Measurements from ENCODE around the gene ARPC1B.
A peak's percentile ranks its signal among the peaks of the same experiment; 100 is the strongest.

ARPC1B gene

DNA sequence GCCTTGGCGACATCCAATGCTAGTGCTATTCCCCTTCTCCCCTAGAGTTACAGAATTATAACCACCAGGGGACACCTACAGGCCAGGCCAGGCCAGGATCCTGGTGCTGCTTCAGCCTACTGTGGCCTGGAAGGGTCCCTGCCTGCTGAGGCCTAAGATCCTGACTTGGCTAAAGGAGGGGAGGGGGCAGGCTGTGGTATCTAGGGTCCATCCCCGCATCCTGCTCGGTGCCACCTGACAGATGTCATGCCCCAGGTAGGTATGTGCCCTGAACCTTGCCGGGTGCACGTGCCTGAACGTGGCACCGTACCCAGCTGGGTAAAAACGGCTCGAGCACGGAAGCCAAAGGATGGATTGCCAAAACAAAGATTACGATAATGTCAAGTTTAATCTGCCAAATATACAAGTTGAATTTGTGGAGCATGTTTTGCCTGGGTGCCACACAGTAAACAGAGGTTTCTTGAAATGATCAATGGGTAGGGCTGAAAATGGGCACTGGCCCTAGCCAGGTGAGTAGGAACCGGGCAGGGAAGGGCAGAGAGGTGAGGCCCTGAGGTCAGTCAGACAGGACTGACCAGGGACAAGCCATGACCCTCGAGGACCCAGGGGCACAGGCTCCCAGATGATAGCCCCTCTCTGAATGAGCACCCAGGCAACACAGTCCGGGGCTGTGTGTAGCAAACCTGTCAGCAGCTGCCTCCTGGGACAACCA, 21.2 kb downstream of the ARPC1B start:
- no peak overlapping the region for H3K9ac ChIP-seq (ENCODE audit: low read depth, low read length)
- H3K36me3 ChIP-seq (ENCODE audit: control insufficient read depth, insufficient read depth, low read length): peaks cover 32% of the 10 kb centered on the region
- H3K4me3 ChIP-seq (ENCODE audit: low read depth, low read length): no peak overlapping the region
- H3K4me1 ChIP-seq (ENCODE audit: control insufficient read depth, insufficient read depth, low read length): peaks cover 3% of the 10 kb centered on the region
- no peaks in the 10 kb centered on the region for H3K27me3 ChIP-seq (ENCODE audit: control insufficient read depth, insufficient read depth, low read length)
- no peaks in the 10 kb centered on the region for H3K9me3 ChIP-seq (ENCODE audit: control insufficient read depth, insufficient read depth, low read length)

DNA sequence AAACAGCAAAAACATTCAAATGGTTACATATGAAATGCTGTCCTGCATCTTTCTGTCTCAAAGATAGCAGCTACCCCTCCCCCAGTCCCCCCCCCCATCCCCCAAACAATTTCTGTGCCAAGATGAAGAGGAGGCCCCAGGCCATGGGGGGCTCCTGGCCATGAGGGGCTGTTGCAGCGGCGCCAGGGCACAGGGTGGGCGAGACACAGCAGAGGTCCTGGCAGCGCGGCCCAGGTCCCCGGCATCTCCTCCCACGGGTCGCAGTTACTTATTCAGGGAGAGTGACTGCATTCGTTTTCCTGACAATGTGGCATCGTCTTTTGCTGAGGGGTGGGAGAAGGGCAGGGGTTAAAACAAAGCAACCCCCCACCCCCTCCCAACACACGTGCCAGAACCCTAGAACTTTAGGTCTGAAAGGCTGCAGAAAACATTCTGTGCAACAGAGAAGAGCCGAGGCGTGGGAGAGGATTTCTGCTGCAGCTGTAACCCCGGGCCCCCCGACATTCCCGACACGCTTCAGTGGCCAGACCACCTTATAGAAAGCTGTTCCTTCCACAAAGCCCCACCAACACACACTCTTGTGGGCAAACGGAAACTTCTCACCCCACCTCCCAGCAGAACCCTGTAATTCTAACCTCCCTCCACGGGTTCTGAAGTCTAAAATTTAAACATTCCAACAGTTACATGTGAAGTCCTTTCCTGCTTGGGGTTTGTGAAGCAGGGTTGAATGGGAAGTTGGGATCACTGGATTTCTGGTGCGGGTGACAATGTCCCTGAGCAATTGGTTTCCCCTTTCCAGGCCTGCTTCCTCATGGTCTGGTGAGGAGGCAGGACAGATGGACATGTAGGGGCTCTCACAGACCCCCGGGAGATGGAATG, 22.1 kb downstream of the ARPC1B start:
- H3K36me3 ChIP-seq (ENCODE audit: control insufficient read depth, insufficient read depth, low read length): peaks cover 31% of the 10 kb centered on the region
- no peak overlapping the region for H3K9ac ChIP-seq (ENCODE audit: low read depth, low read length)

DNA sequence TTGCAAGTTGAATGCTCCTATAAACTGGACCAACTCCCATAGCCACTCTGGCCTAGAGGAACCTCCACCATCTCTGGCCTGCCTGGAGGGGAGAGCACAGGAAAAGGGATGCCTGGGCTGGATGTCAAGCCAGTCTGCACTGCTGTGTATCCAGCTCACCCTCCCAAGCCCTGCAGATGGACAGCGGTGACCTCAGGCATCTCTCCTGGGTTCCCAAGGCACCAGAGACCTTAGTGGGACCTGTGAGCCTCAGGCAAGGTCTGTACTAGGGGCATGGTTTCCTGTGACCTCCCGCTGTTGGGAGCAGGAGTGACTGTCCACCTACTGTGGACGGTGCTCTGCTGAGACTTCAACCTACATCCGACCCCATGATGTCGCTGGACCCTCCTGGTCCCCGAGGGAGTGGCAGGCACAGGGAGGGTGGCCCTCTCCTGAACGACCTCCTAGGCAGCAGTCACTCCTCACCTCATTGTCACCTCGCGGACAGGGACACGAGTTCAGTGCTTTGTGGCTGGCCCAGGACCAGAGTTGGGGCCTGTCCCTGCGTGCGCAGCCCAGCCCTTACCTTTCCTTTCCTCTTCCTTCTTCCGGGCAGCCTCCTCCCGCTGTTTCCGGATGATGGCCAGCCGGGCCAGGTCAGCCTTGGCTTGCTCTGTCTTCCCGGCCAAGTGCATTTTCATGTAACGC, 22.9 kb downstream of the ARPC1B start:
- no peak overlapping the region for H3K9ac ChIP-seq (ENCODE audit: low read depth, low read length)
- no peak overlapping the region for H3K4me3 ChIP-seq (ENCODE audit: low read depth, low read length)
- peaks cover 31% of the 10 kb centered on the region for H3K36me3 ChIP-seq (ENCODE audit: control insufficient read depth, insufficient read depth, low read length)
- H3K9me3 ChIP-seq (ENCODE audit: control insufficient read depth, insufficient read depth, low read length): no peaks in the 10 kb centered on the region
- no peaks in the 10 kb centered on the region for H3K27me3 ChIP-seq (ENCODE audit: control insufficient read depth, insufficient read depth, low read length)
- peaks cover 3% of the 10 kb centered on the region for H3K4me1 ChIP-seq (ENCODE audit: control insufficient read depth, insufficient read depth, low read length)

More for the DNA sequence above, 22.1 kb downstream of the ARPC1B start:
- H3K4me3 ChIP-seq (ENCODE audit: low read depth, low read length): no peak overlapping the region
- H3K4me1 ChIP-seq (ENCODE audit: control insufficient read depth, insufficient read depth, low read length): peaks cover 3% of the 10 kb centered on the region
- H3K9me3 ChIP-seq (ENCODE audit: control insufficient read depth, insufficient read depth, low read length): no peaks in the 10 kb centered on the region
- no peaks in the 10 kb centered on the region for H3K27me3 ChIP-seq (ENCODE audit: control insufficient read depth, insufficient read depth, low read length)

DNA sequence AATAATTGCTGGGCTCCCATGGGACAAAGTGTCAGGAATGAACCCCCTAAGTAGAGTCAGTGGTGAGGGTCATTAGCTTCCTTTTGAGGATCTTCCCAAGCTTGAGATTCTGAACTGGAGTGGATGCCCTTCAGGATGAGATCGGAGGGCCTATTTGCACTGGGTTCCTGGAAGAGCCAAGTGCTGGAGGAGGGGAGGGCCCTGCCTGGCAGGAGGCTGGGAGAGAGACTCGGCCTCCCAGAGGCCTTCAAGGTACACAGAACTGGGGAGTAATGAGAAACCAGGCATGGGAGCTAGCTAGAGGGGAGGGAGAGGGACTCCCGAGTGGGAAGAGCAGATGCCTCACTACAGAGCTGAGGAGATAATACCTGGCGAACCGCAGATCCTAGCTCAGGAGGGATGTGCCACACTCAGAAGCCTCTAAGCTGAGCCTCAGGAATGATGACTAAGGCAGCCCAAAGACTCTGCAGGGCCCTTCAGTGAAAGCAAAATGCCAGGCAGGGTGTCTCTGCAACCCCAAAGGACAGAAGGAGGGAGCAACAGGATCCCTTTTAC, 24.4 kb downstream of the ARPC1B start:
- Histone ChIP-seq H3K36me3 (ENCODE audit: control insufficient read depth, insufficient read depth, low read length) (peaks cover 42% of the 10 kb centered on the region), H3K4me1 (ENCODE audit: control insufficient read depth, insufficient read depth, low read length) (no peaks in the 10 kb centered on the region), H3K9me3 (ENCODE audit: control insufficient read depth, insufficient read depth, low read length) (no peaks in the 10 kb centered on the region), H3K27me3 (ENCODE audit: control insufficient read depth, insufficient read depth, low read length) (no peaks in the 10 kb centered on the region), H3K9ac (ENCODE audit: low read depth, low read length) (no peak overlapping the region), H3K4me3 (ENCODE audit: low read depth, low read length) (no peak overlapping the region)

DNA sequence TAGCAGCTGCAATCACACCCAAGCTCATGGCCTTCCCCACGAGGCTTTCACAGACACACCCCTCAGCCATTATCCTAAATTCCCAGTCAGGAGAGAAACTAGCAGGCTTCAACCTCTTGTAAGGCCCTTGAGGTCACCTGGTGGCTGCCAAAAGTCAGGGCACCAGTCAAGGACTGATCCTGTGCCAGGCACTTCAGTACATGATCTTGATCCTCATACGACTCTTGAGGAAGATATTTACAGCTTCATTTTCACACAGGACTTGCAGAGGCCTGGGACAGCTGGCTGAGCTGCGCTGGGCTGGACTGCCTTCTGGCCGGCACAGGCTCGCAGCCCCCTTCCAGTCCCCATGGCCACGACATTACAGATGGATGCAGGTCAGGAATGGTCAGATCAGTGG, 25.1 kb downstream of the ARPC1B start:
- H3K27me3 ChIP-seq (ENCODE audit: control insufficient read depth, insufficient read depth, low read length): no peaks in the 10 kb centered on the region
- H3K4me3 ChIP-seq (ENCODE audit: low read depth, low read length): no peak overlapping the region
- H3K9me3 ChIP-seq (ENCODE audit: control insufficient read depth, insufficient read depth, low read length): no peaks in the 10 kb centered on the region
- no peak overlapping the region for H3K9ac ChIP-seq (ENCODE audit: low read depth, low read length)
- no peaks in the 10 kb centered on the region for H3K4me1 ChIP-seq (ENCODE audit: control insufficient read depth, insufficient read depth, low read length)
- peaks cover 47% of the 10 kb centered on the region for H3K36me3 ChIP-seq (ENCODE audit: control insufficient read depth, insufficient read depth, low read length)

DNA sequence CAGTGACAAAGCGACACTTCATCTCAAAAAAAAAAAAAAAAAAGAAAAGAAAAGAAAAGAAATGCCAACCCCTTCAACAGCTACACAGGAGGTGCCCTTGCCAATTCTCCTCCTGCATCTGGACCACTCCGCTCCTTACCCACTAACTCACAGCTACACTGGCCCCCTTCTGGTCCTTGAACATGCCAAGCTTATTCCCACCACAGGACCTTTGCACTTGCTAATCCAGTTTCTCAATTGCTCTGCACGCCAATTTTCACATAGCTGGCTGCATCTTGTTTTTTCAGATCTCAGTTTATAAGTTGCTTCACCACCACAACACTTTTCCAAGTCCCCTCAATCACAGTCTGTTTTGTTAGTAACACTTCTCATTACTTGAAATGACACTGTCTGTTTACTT, 28.3 kb downstream of the ARPC1B start:
- H3K27me3 ChIP-seq (ENCODE audit: control insufficient read depth, insufficient read depth, low read length): no peaks in the 10 kb centered on the region
- H3K4me1 ChIP-seq (ENCODE audit: control insufficient read depth, insufficient read depth, low read length): peaks cover 8% of the 10 kb centered on the region
- peaks cover 45% of the 10 kb centered on the region for H3K36me3 ChIP-seq (ENCODE audit: control insufficient read depth, insufficient read depth, low read length)
- H3K4me3 ChIP-seq (ENCODE audit: low read depth, low read length): no peak overlapping the region
- H3K9ac ChIP-seq (ENCODE audit: low read depth, low read length): no peak overlapping the region
- no peaks in the 10 kb centered on the region for H3K9me3 ChIP-seq (ENCODE audit: control insufficient read depth, insufficient read depth, low read length)

DNA sequence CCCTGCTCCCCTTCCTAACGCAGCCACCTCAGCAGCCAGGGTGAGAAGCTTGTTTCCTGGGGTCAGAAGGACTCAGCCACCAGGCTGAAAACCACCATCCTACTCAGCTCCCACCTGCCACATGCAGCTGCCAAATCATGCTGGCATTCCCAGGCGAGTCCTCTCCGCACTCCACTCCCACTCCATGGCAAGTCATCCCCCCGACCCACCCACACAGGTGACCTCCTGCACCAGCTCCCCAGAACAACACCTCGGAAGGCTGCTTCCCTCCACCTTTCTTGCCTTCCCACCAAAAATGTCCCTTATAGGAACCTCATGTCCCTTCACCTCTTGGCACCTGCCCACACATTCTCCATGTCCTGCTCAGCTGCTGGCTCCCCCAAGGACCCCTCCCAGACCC, 29.2 kb downstream of the ARPC1B start:
- no peak overlapping the region for H3K9ac ChIP-seq (ENCODE audit: low read depth, low read length)
- no peaks in the 10 kb centered on the region for H3K9me3 ChIP-seq (ENCODE audit: control insufficient read depth, insufficient read depth, low read length)
- peaks cover 8% of the 10 kb centered on the region for H3K4me1 ChIP-seq (ENCODE audit: control insufficient read depth, insufficient read depth, low read length)
- peaks cover 45% of the 10 kb centered on the region for H3K36me3 ChIP-seq (ENCODE audit: control insufficient read depth, insufficient read depth, low read length)
- H3K4me3 ChIP-seq (ENCODE audit: low read depth, low read length): no peak overlapping the region
- H3K27me3 ChIP-seq (ENCODE audit: control insufficient read depth, insufficient read depth, low read length): no peaks in the 10 kb centered on the region

DNA sequence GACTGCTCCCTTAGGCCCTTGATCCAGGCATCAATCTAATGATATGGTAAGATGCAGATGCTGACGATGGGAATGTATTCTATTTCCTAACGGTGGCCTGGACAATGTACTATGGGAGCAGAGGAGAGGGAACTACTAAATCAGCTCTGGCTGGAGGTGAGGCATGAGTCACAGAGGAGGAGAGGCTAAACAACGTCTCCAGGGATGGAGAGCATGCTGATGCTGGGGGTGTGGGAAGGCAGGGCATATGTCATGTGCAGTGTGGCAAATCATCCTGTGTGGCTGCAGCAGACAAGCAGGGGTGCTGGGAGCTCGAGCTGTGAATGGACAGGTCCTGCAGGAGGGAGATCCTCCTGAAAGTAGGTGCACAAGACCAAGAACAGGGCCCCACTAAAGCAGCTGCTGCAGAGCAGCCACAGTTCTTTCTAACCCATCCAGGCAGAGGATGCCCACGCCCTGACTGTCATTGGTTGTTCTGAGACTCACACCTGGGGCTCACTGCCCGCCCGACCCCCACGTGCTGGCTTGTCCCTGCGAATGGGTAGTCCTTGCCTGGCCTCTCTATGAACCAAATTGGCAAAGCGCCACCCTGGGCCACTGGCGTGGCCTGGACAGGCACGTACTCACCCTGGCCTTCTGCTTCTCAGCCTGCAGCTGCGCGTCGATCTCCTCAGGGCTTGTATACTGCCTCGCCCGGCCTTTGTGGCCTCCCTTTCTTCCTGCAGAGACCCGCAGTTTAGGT, 29.9 kb downstream of the ARPC1B start:
- no peaks in the 10 kb centered on the region for H3K9me3 ChIP-seq (ENCODE audit: control insufficient read depth, insufficient read depth, low read length)
- H3K27me3 ChIP-seq (ENCODE audit: control insufficient read depth, insufficient read depth, low read length): no peaks in the 10 kb centered on the region
- no peak overlapping the region for H3K4me3 ChIP-seq (ENCODE audit: low read depth, low read length)
- peaks cover 8% of the 10 kb centered on the region for H3K4me1 ChIP-seq (ENCODE audit: control insufficient read depth, insufficient read depth, low read length)
- peaks cover 45% of the 10 kb centered on the region for H3K36me3 ChIP-seq (ENCODE audit: control insufficient read depth, insufficient read depth, low read length)
- H3K9ac ChIP-seq (ENCODE audit: low read depth, low read length): no peak overlapping the region

DNA sequence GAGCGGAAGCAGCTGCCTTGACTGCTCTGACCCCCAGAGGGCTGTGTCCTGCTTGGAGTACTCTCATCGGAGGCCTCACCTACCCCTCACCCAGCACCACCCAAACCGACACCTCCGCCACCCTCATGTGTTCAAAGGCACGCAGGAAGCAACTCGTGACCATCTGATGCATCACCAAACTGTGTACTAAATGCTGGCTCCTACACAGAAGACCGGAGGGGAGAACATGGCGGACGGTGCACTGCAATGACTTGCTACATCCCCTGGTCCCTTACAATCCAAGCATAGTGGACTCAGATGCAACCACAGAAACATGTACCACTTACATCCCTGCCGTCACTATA, 30.4 kb downstream of the ARPC1B start:
- Histone ChIP-seq H3K9ac (ENCODE audit: low read depth, low read length) (no peak overlapping the region), H3K4me1 (ENCODE audit: control insufficient read depth, insufficient read depth, low read length) (peaks cover 10% of the 10 kb centered on the region), H3K36me3 (ENCODE audit: control insufficient read depth, insufficient read depth, low read length) (peaks cover 39% of the 10 kb centered on the region), H3K4me3 (ENCODE audit: low read depth, low read length) (no peak overlapping the region), H3K27me3 (ENCODE audit: control insufficient read depth, insufficient read depth, low read length) (no peaks in the 10 kb centered on the region), H3K9me3 (ENCODE audit: control insufficient read depth, insufficient read depth, low read length) (no peaks in the 10 kb centered on the region)

DNA sequence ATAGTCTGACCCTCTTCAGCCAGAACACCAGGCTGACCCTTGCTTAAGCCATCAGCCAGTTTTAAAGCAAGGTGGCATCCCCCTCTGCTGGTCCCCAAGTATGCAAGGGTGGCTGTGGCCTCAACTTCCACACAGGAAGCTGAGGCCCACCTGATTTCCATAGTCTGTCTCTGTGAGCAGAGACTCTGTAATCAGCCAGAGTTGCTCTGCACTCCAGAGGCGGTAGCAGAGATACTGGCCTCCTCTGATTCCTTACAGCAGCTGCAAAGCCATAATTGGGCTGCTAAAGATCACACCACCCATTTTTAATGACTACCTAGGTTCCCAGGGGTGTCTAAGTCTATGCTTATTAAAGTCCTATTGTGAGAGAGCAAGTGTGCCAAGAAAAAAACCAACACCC, 32.0 kb downstream of the ARPC1B start:
- Histone ChIP-seq H3K27me3 (ENCODE audit: control insufficient read depth, insufficient read depth, low read length) (no peaks in the 10 kb centered on the region), H3K36me3 (ENCODE audit: control insufficient read depth, insufficient read depth, low read length) (peaks cover 34% of the 10 kb centered on the region), H3K4me3 (ENCODE audit: low read depth, low read length) (peak overlapping the region; percentile 32), H3K9me3 (ENCODE audit: control insufficient read depth, insufficient read depth, low read length) (no peaks in the 10 kb centered on the region), H3K4me1 (ENCODE audit: control insufficient read depth, insufficient read depth, low read length) (peaks cover 10% of the 10 kb centered on the region), H3K9ac (ENCODE audit: low read depth, low read length) (no peak overlapping the region)

DNA sequence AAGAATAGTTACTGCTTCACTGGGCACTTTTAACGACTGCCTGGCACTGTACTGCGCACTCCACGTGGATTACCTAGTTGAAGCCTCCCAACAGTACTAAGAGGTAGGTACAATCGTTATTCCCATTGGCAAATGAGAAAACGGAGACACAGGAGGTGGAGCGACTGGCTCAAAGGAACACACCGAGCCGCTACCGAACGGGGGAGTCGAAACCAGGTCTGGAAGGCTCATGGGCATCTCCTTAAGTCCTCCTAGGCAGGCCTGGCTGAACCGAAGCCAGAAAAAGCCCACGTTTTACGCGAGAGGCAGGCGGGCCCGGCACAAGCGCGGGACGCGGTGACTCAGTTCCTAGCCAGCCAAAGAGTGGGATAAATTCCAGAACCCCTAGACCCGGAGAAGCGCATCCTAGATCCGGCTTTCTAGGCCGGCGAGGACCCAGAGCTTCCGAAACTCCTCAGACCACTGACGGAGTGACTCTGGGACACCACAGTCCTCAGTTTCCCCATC, 33.4 kb downstream of the ARPC1B start:
- Histone ChIP-seq H3K9ac (ENCODE audit: low read depth, low read length) (peak overlapping the region; percentile 98), H3K4me3 (ENCODE audit: low read depth, low read length) (peak overlapping the region; percentile 100), H3K9me3 (ENCODE audit: control insufficient read depth, insufficient read depth, low read length) (no peaks in the 10 kb centered on the region), H3K4me1 (ENCODE audit: control insufficient read depth, insufficient read depth, low read length) (peaks cover 10% of the 10 kb centered on the region), H3K27me3 (ENCODE audit: control insufficient read depth, insufficient read depth, low read length) (no peaks in the 10 kb centered on the region), H3K36me3 (ENCODE audit: control insufficient read depth, insufficient read depth, low read length) (peaks cover 33% of the 10 kb centered on the region)

Data from iPS-15b (cell line).